HL-60 (cell line): ENCODE data around the gene FMN1.

Experiments
- CTCF ChIP-seq: IDR thresholded peaks from one replicate; pipeline ENCODE4 v1.5.1; 2011; ENCODE audit warnings: low read length, control low read depth, inconsistent platforms; ENCODE audit not compliant: insufficient read depth
- GABPA ChIP-seq: IDR thresholded peaks from 2 replicates; pipeline ENCODE4 v1.6.1; 2012; ENCODE audit warnings: low read depth
- POLR2AphosphoS5 ChIP-seq: IDR thresholded peaks from 2 replicates; pipeline ENCODE4 v1.6.1; 2012; ENCODE audit warnings: low read depth
- SPI1 ChIP-seq: IDR thresholded peaks from 2 replicates; pipeline ENCODE4 v1.6.1; 2012; ENCODE audit warnings: low read depth, mild to moderate bottlenecking, borderline replicate concordance
- TF ChIP-seq, protein P1 (sequence below): IDR thresholded peaks from 2 replicates; pipeline ENCODE4 v1.6.1; 2012; ENCODE audit warnings: low read depth; ENCODE audit not compliant: insufficient replicate concordance

DNA sequence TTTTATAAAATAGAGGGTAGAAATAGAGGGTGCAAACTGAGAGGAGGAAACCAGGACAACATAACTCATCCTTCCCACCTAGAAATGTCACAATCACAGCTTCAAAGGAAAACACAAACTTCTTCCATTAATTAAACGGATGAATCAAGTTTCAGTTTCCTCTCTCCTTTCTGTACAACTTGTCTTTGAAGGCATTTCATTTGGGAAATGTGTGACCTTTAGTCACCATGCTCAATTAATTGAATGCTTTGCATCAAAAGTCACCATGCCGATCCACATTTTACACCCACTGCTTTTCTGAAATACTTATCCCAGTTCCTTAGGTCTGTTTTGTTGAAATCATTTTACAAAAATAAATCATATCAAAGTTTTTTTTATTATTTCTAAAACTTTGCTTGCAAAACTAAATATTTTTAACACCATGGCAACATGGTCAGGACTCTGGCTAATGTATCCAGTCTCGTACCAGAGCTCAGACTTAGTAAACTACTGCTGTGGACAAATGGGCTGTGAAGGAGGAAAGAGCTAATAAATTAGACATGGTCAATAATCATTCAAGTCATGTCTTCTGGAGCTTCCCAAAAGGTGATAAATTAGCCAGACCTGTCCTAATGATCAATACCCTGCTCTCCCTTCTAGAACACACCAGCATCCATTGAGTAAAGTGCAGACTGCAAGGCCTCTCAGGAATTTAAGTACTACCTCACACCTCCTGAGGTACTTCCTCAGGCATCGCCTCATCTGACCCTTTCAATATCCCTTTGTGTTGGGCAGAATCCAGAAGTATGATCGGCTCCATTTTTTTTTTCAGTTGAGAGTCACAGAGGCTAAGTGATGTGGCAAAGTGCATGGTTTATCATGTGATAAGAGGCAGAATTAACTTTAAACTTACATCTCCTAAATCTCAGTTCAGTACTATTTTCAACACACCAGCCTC lies 315.4 kb downstream of the FMN1 start:
- TF ChIP-seq CTCF = no peak
- TF ChIP-seq, protein P1, sequence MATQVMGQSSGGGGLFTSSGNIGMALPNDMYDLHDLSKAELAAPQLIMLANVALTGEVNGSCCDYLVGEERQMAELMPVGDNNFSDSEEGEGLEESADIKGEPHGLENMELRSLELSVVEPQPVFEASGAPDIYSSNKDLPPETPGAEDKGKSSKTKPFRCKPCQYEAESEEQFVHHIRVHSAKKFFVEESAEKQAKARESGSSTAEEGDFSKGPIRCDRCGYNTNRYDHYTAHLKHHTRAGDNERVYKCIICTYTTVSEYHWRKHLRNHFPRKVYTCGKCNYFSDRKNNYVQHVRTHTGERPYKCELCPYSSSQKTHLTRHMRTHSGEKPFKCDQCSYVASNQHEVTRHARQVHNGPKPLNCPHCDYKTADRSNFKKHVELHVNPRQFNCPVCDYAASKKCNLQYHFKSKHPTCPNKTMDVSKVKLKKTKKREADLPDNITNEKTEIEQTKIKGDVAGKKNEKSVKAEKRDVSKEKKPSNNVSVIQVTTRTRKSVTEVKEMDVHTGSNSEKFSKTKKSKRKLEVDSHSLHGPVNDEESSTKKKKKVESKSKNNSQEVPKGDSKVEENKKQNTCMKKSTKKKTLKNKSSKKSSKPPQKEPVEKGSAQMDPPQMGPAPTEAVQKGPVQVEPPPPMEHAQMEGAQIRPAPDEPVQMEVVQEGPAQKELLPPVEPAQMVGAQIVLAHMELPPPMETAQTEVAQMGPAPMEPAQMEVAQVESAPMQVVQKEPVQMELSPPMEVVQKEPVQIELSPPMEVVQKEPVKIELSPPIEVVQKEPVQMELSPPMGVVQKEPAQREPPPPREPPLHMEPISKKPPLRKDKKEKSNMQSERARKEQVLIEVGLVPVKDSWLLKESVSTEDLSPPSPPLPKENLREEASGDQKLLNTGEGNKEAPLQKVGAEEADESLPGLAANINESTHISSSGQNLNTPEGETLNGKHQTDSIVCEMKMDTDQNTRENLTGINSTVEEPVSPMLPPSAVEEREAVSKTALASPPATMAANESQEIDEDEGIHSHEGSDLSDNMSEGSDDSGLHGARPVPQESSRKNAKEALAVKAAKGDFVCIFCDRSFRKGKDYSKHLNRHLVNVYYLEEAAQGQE = no peak
- no peak for TF ChIP-seq POLR2AphosphoS5
- no peak for TF ChIP-seq GABPA
- TF ChIP-seq SPI1 = no peak
